Endometrium (tissue), 2 donors: ENCODE measurements around the gene PPM1J.

Source experiments
- FAIRE-seq: peaks from 2 replicates; lab custom pipeline; 2012; peaks lifted over from hg19 to GRCh38; lab: Jason Lieb, UNC
- donor health status: control.
- donor health status: control.

The PPM1J gene

GRCh38 chr1:112687785-112688496 lies 27.2 kb downstream of the PPM1J start:
- no peak for FAIRE-seq

- FAIRE-seq, result no peak
Measured at GRCh38 chr1:112687361-112687760, 27.8 kb downstream of the PPM1J start.

GRCh38 chr1:112686835-112687234 lies 28.3 kb downstream of the PPM1J start:
- FAIRE-seq, result no peak

GRCh38 chr1:112686417-112686816 lies 28.7 kb downstream of the PPM1J start:
- no peak for FAIRE-seq

GRCh38 chr1:112685913-112686312 lies 29.2 kb downstream of the PPM1J start:
- FAIRE-seq, result no peak

- FAIRE-seq, result no peak
Measured at GRCh38 chr1:112678605-112679004, 36.5 kb downstream of the PPM1J start.

GRCh38 chr1:112677501-112677900 lies 37.6 kb downstream of the PPM1J start:
- FAIRE-seq, result no peak

GRCh38 chr1:112676543-112676942 lies 38.6 kb downstream of the PPM1J start:
- no peak for FAIRE-seq

- FAIRE-seq, result no peak
Measured at GRCh38 chr1:112675728-112676381, 39.3 kb downstream of the PPM1J start.

GRCh38 chr1:112674986-112675727 lies 40.0 kb downstream of the PPM1J start:
- no peak for FAIRE-seq

- FAIRE-seq, result no peak
Measured at GRCh38 chr1:112674440-112674985, 40.6 kb downstream of the PPM1J start, which contains the start of gene MOV10. MOV10 (plus strand) TSS chr1:112674659; CDS start chr1:112674913, 254 bp downstream.

GRCh38 chr1:112673592-112674439 lies 41.3 kb downstream of the PPM1J start:
- no peak for FAIRE-seq

- no peak for FAIRE-seq
Measured at GRCh38 chr1:112672842-112673241, 42.3 kb downstream of the PPM1J start.

GRCh38 chr1:112672009-112672408 lies 43.1 kb downstream of the PPM1J start:
- FAIRE-seq, result no peak

GRCh38 chr1:112666946-112667345 lies 48.2 kb downstream of the PPM1J start:
- FAIRE-seq, result no peak

- FAIRE-seq, result no peak
Measured at GRCh38 chr1:112665857-112666256, 49.3 kb downstream of the PPM1J start.
